Fibroblast of pulmonary artery (primary cell): ENCODE results near the gene RNF152.

ENCODE experiments used
- DNase-seq: peaks from one replicate; pipeline ENCODE4 v3.0.0-alpha.2; 2010; ENCODE audit warnings: low read depth
- H3K4me3 ChIP-seq: replicated peaks from 2 replicates; pipeline ENCODE4 v1.5.1; 2011; ENCODE audit warnings: low read depth, mild to moderate bottlenecking, control low read depth, low read length, moderate library complexity
- CTCF ChIP-seq: IDR thresholded peaks from 2 replicates; pipeline ENCODE4 v1.5.1; 2011; ENCODE audit warnings: mild to moderate bottlenecking, control low read depth, low read length, inconsistent platforms; ENCODE audit errors: missing control alignments

The RNF152 gene

GRCh38 chr18:61850756-61851155 is 42.1 kb downstream of the RNF152 start:
- TF ChIP-seq CTCF: no peak
- no peak overlapping the region for H3K4me3 ChIP-seq
- no peak for DNase-seq

GRCh38 chr18:61847164-61847791 is 45.5 kb downstream of the RNF152 start:
- H3K4me3 ChIP-seq: no peak overlapping the region
- no peak for TF ChIP-seq CTCF
- no peak for DNase-seq

- no peak for DNase-seq
- H3K4me3 ChIP-seq: no peak overlapping the region
- no peak for TF ChIP-seq CTCF
Measured at GRCh38 chr18:61845197-61845596, 47.6 kb downstream of the RNF152 start.

GRCh38 chr18:61844726-61845125 is 48.1 kb downstream of the RNF152 start:
- no peak overlapping the region for H3K4me3 ChIP-seq
- no peak for DNase-seq
- TF ChIP-seq CTCF: no peak

- TF ChIP-seq CTCF: no peak
- no peak for DNase-seq
Measured at GRCh38 chr18:61842146-61842545, 50.7 kb downstream of the RNF152 start.

GRCh38 chr18:61841706-61842105 is 51.1 kb downstream of the RNF152 start:
- TF ChIP-seq CTCF: no peak
- DNase-seq: no peak

More at GRCh38 chr18:61842146-61842545, 50.7 kb downstream of the RNF152 start:
- no peak overlapping the region for H3K4me3 ChIP-seq

GRCh38 chr18:61840324-61840723 is 52.5 kb downstream of the RNF152 start:
- no peak for TF ChIP-seq CTCF

More at GRCh38 chr18:61841706-61842105, 51.1 kb downstream of the RNF152 start:
- no peak overlapping the region for H3K4me3 ChIP-seq

More at GRCh38 chr18:61840324-61840723, 52.5 kb downstream of the RNF152 start:
- H3K4me3 ChIP-seq: no peak overlapping the region
- no peak for DNase-seq
